GM12878 (cell line): Measurements from ENCODE around the gene AKT3. TPM values are rescaled to one million over a fixed set of nuclear protein-coding genes. Genes with fewer than 3 reads are reported as not detected.

Experiments used
- ATAC-seq: fragments of 200-7000 bp; cut with Tn5 transposase; 3 replicates; pipeline ENCODE4 v1.9.1; 2020; ENCODE audit warnings: mild to moderate bottlenecking, moderate library complexity
- BruUV-seq: library from RNA; stranded (reverse); fragments of 400-500 nt; replicated peaks from 2 replicates; lab custom pipeline; 2021; lab: Mats Ljungman, UMichigan
- CTCF ChIA-PET: fragments of 300-600 bp; sonication (Branson Sonifier 250); formaldehyde crosslinking; extraction: SDS; loops from one replicate; lab custom pipeline; 2021; ENCODE audit warnings: inconsistent platforms; lab: Yijun Ruan, JAX
- POLR2A ChIA-PET: fragments of 350-600 bp; formaldehyde crosslinking; extraction: SDS; loops from one replicate; lab custom pipeline; 2021; ENCODE audit warnings: inconsistent platforms; lab: Charles Lee
- RAD21 ChIA-PET: fragments of 300-600 bp; sonication (Branson Sonifier 250); formaldehyde crosslinking; loops from one replicate; lab custom pipeline; 2023; ENCODE audit warnings: antibody characterized with exemption; ENCODE audit not compliant: unreplicated experiment; lab: Charles Lee
- SMC1A ChIA-PET: fragments of 300-600 bp; sonication (Branson Sonifier 250); formaldehyde crosslinking; loops from one replicate; lab custom pipeline; 2023; ENCODE audit not compliant: unreplicated experiment, uncharacterized antibody; lab: Charles Lee
- DNase-seq: peaks from one replicate; pipeline ENCODE4 v3.0.0-alpha.2; 2011; ENCODE audit warnings: low read depth, low spot score
- FAIRE-seq: peaks from 3 replicates; lab custom pipeline; 2011; peaks lifted over from hg19 to GRCh38; lab: Jason Lieb, UNC
- H2AFZ ChIP-seq: 2 replicates; pipeline ENCODE4 v1.6.0; 2011; ENCODE audit warnings: low read depth, low read length, control low read depth; ENCODE audit not compliant: control insufficient read depth
- H3K27ac ChIP-seq: 2 replicates; pipeline ENCODE4 v1.5.1; 2011; ENCODE audit warnings: control low read depth; ENCODE audit not compliant: control insufficient read depth, insufficient read depth
- H3K27me3 ChIP-seq, 2 experiments: replicated peaks in 1 of 2; 2 replicates each; pipeline versions ENCODE4 v1.6.0 to v1.6.1; 2011; ENCODE audit warnings: low read length in 1 of 2; ENCODE audit not compliant: control insufficient read depth in 2 of 2, insufficient read depth in 2 of 2
- H3K36me3 ChIP-seq, 2 experiments: 2 replicates each; pipeline ENCODE4 v1.5.1; 2011; ENCODE audit warnings: low read length in 1 of 2; ENCODE audit not compliant: control insufficient read depth in 2 of 2, insufficient read depth in 2 of 2
- H3K4me1 ChIP-seq: 2 replicates; pipeline ENCODE4 v1.6.1; 2011; ENCODE audit warnings: mild to moderate bottlenecking, low read length, moderate library complexity, mixed read lengths; ENCODE audit not compliant: control insufficient read depth, insufficient read depth
- H3K4me2 ChIP-seq: 2 replicates; pipeline ENCODE4 v1.6.0; 2011; ENCODE audit warnings: control low read depth; ENCODE audit not compliant: control insufficient read depth, insufficient read depth
- H3K4me3 ChIP-seq: fragments of 200-600 bp; sonication (generic); 2 replicates; pipeline ENCODE4 v1.5.1; 2016
- H3K79me2 ChIP-seq: 2 replicates; pipeline ENCODE4 v1.6.0; 2011; ENCODE audit warnings: low read length; ENCODE audit not compliant: control insufficient read depth, insufficient read depth
- H3K9ac ChIP-seq: 2 replicates; pipeline ENCODE4 v1.8.0; 2011; ENCODE audit warnings: low read length, control low read depth, mixed read lengths; ENCODE audit not compliant: control insufficient read depth, insufficient read depth
- H3K9me3 ChIP-seq: replicated peaks from 3 replicates; pipeline ENCODE4 v1.5.1; 2011; ENCODE audit warnings: mild to moderate bottlenecking, low read length; ENCODE audit not compliant: control insufficient read depth, insufficient read depth
- H4K20me1 ChIP-seq: 2 replicates; pipeline ENCODE4 v1.6.0; 2011; ENCODE audit not compliant: control insufficient read depth, insufficient read depth
- BRCA1 ChIP-seq: IDR thresholded peaks from 2 replicates; pipeline ENCODE4 v1.6.1; 2011; ENCODE audit warnings: low read depth, low read length, improper control_type of control experiment
- CHD2 ChIP-seq: IDR thresholded peaks from 2 replicates; pipeline ENCODE4 v1.6.1; 2011; ENCODE audit warnings: low read depth, low read length, improper control_type of control experiment, borderline replicate concordance
- EGR1 ChIP-seq, 2 experiments: IDR thresholded peaks; 1 replicate in 1 of 2; 2 replicates in 1 of 2; pipeline ENCODE4 v1.6.1; 2011 to 2012; ENCODE audit warnings: low read depth in 2 of 2, low read length in 2 of 2, borderline replicate concordance in 1 of 2, mild to moderate bottlenecking in 1 of 2, moderate library complexity in 1 of 2
- ESRRA ChIP-seq: IDR thresholded peaks from 2 replicates; pipeline ENCODE4 v1.6.1; 2012; ENCODE audit warnings: mild to moderate bottlenecking, low read length, improper control_type of control experiment
- IRF4 ChIP-seq: IDR thresholded peaks from 2 replicates; pipeline ENCODE4 v1.6.1; 2011; ENCODE audit warnings: low read depth, low read length
- NRF1 ChIP-seq: conservative IDR thresholded peaks from 2 replicates; pipeline ENCODE4 v1.6.1; 2011; ENCODE audit warnings: mild to moderate bottlenecking, low read depth, low read length, improper control_type of control experiment
- POU2F2 ChIP-seq: IDR thresholded peaks from 3 replicates; pipeline ENCODE4 v1.6.1; 2011; ENCODE audit warnings: low read depth, mild to moderate bottlenecking, low read length, borderline replicate concordance
- RELA ChIP-seq: fragments of 450-650 bp; IDR thresholded peaks from 2 replicates; pipeline ENCODE4 v1.8.0; 2014; ENCODE audit warnings: borderline replicate concordance; ENCODE audit not compliant: partially characterized antibody
- SMC3 ChIP-seq: IDR thresholded peaks from 2 replicates; pipeline ENCODE4 v1.6.1; 2011; ENCODE audit warnings: low read length, improper control_type of control experiment, borderline replicate concordance
- STAT3 ChIP-seq: IDR thresholded peaks from 2 replicates; pipeline ENCODE4 v1.6.1; 2011; ENCODE audit warnings: low read depth, low read length, improper control_type of control experiment
- WGBS: methylation state at CpG from one replicate; pipeline ENCODE4 v1.1.6; 2016; ENCODE audit warnings: low lambda C conversion rate; ENCODE audit not compliant: insufficient replicate concordance, insufficient coverage; ENCODE audit errors: missing lambda C conversion rate; 5-methylcytosine and 5-hydroxymethylcytosine counted together
- in situ Hi-C: fragments of 300-500 bp; cut with MboI; formaldehyde crosslinking; loops from 9 replicates; pipeline ENCODE4 v1.14.3; 2018; ENCODE audit warnings: mixed read lengths
- intact Hi-C: fragments of 100-400 bp; cut with micrococcal nuclease; formaldehyde crosslinking; loops from one replicate; pipeline ENCODE4 v1.14.2; 2022; ENCODE audit not compliant: unreplicated experiment
- polyA plus RNA-seq, 11 experiments: library from polyadenylated mRNA; depleted of rRNA in 4 of 11; unstranded in 6 of 11; stranded (reverse) in 5 of 11; fragments of >200 nt; fragmentation: Nextera tagmentation in 4 of 11; fragmentation: Illumina TruSeq in 1 of 11; extraction: Ambion mirVana in 4 of 11; extraction: Trizol in 1 of 11; gene quantifications; 1 replicate in 1 of 11; 2 replicates in 10 of 11; pipeline versions ENCODE4 v1.2.1 to v1.2.3, GENCODE V29; 2011 to 2016; ENCODE audit warnings: inconsistent platforms in 2 of 11, missing spikeins in 2 of 11, low read depth in 1 of 11
- total RNA-seq, 4 experiments: library from RNA; depleted of rRNA in 3 of 4; stranded (reverse); fragments of >200 nt in 3 of 4; fragmentation: Illumina TruSeq in 1 of 4; extraction: Trizol in 1 of 4; gene quantifications; 2 replicates each; pipeline versions ENCODE4 v1.2.1 to v1.2.3, GENCODE V29; 2013 to 2021
- TF ChIP-seq, protein P1 (sequence below): IDR thresholded peaks from 2 replicates; pipeline ENCODE4 v1.6.1; 2012; ENCODE audit warnings: improper control_type of control experiment, low read depth, low read length; ENCODE audit not compliant: insufficient replicate concordance
- TF ChIP-seq, protein P2 (sequence below): IDR thresholded peaks from 2 replicates; pipeline ENCODE4 v1.6.1; 2011; ENCODE audit warnings: borderline replicate concordance, low read depth, mild to moderate bottlenecking, moderate library complexity, low read length; ENCODE audit not compliant: insufficient read depth, poor library complexity, severe bottlenecking
- TF ChIP-seq, protein P3 (sequence below): IDR thresholded peaks from 2 replicates; pipeline ENCODE4 v1.6.1; 2011; ENCODE audit warnings: low read depth, mild to moderate bottlenecking, low read length, moderate library complexity, borderline replicate concordance; ENCODE audit errors: extremely low read depth

AKT3 gene
- total and polyA plus RNA-seq, 10 of the 15 experiments (the other 5 are each of a cell fraction or from before 2014, with no cell fraction given), result 0.03 to 0.56 (median 0.19) TPM

DNA sequence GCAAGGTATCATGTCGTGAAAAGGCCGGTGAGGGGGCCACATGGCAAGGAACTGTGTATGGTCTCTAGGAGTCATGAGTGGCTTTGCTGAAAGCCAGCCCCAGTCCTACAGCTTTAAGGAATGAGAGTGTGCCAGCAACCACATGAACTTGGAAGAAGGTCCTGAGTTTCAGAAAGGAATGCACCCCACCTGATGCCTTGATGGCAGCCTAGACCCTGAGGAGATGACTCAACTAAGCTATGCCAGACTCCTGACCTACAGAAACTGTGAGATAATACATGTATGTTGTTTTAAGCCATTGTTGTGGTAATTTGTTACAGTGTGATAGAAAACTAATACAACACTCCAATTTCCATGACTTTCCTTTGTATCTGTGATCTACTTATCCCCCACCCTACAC, 33.5 kb upstream of the AKT3 start:
- POLR2A ChIA-PET, result no interaction called here
- RAD21 ChIA-PET, result no interaction called here

DNA sequence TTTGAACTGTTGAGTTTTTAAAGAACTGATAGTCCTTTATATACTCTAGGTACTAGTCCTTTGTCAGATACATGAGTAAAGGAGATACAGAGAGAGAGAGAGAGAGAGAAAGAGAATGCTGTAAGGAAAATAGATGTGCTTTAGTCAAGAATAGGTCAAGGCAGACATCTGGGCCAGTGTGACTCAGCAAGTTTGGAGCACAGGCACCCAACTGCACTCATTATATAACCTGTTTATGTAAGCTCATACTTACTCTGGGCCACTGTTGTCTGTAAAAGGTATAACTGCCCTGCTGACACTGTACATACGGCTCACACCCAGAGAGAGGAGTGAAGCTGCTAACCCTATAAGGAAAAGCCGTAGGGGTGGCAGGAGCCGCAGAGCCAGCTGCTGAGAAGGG, 32.2 kb upstream of the AKT3 start:
- FAIRE-seq, result no peak
- no peaks in the 10 kb centered on the region for H4K20me1 ChIP-seq
- H3K27ac ChIP-seq, result no peak overlapping the region
- H3K9me3 ChIP-seq, result no peaks in the 10 kb centered on the region
- no peaks in the 10 kb centered on the region for H3K79me2 ChIP-seq
- no TSS peak for BruUV-seq
- intact Hi-C loops, result no loop called here
- H3K4me2 ChIP-seq, result no peak overlapping the region
- WGBS, result 58% methylated on average over 3 of the region's 3 CpGs
- H3K4me1 ChIP-seq, result no peaks in the 10 kb centered on the region
- H2AFZ ChIP-seq, result no peak overlapping the region
- in situ Hi-C loops, result no loop called here
- ATAC-seq, result no peak
- H3K27me3 ChIP-seq, result no peaks in the 10 kb centered on the region
- POLR2A ChIA-PET, result no interaction called here
- no peak for DNase-seq
- H3K9ac ChIP-seq, result no peak overlapping the region
- SMC1A ChIA-PET, result no interaction called here
- H3K36me3 ChIP-seq, result no peaks in the 10 kb centered on the region
- CTCF ChIA-PET, result no interaction called here
- no peak overlapping the region for H3K4me3 ChIP-seq
- RAD21 ChIA-PET, result no interaction called here
- TF ChIP-seq CHD2 (no peak), EGR1 (IDR thresholded peaks at IDR 0.05; ENCODE audit: borderline replicate concordance in 1 of 2, low read depth in 2 of 2, low read length in 2 of 2) (no peak), SMC3 (no peak), POU2F2 (no peak)
- TF ChIP-seq, protein P1, sequence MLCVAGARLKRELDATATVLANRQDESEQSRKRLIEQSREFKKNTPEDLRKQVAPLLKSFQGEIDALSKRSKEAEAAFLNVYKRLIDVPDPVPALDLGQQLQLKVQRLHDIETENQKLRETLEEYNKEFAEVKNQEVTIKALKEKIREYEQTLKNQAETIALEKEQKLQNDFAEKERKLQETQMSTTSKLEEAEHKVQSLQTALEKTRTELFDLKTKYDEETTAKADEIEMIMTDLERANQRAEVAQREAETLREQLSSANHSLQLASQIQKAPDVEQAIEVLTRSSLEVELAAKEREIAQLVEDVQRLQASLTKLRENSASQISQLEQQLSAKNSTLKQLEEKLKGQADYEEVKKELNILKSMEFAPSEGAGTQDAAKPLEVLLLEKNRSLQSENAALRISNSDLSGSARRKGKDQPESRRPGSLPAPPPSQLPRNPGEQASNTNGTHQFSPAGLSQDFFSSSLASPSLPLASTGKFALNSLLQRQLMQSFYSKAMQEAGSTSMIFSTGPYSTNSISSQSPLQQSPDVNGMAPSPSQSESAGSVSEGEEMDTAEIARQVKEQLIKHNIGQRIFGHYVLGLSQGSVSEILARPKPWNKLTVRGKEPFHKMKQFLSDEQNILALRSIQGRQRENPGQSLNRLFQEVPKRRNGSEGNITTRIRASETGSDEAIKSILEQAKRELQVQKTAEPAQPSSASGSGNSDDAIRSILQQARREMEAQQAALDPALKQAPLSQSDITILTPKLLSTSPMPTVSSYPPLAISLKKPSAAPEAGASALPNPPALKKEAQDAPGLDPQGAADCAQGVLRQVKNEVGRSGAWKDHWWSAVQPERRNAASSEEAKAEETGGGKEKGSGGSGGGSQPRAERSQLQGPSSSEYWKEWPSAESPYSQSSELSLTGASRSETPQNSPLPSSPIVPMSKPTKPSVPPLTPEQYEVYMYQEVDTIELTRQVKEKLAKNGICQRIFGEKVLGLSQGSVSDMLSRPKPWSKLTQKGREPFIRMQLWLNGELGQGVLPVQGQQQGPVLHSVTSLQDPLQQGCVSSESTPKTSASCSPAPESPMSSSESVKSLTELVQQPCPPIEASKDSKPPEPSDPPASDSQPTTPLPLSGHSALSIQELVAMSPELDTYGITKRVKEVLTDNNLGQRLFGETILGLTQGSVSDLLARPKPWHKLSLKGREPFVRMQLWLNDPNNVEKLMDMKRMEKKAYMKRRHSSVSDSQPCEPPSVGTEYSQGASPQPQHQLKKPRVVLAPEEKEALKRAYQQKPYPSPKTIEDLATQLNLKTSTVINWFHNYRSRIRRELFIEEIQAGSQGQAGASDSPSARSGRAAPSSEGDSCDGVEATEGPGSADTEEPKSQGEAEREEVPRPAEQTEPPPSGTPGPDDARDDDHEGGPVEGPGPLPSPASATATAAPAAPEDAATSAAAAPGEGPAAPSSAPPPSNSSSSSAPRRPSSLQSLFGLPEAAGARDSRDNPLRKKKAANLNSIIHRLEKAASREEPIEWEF, result no peak
- TF ChIP-seq, protein P2, sequence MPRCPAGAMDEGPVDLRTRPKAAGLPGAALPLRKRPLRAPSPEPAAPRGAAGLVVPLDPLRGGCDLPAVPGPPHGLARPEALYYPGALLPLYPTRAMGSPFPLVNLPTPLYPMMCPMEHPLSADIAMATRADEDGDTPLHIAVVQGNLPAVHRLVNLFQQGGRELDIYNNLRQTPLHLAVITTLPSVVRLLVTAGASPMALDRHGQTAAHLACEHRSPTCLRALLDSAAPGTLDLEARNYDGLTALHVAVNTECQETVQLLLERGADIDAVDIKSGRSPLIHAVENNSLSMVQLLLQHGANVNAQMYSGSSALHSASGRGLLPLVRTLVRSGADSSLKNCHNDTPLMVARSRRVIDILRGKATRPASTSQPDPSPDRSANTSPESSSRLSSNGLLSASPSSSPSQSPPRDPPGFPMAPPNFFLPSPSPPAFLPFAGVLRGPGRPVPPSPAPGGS, result no peak

More for the DNA sequence above, 33.5 kb upstream of the AKT3 start:
- BruUV-seq, result no TSS peak
- FAIRE-seq (no peak), ATAC-seq (no peak)
- in situ Hi-C loops, result no loop called here
- ChIA-PET CTCF (interaction anchor here (0.7 kb wide), 1 partner anchor 11 kb away, joined by 4 read pairs; no protein-coding TSS in a partner anchor), SMC1A (no interaction called here)
- intact Hi-C loops, result no loop called here
- 24% methylated on average over 2 of the region's 2 CpGs for WGBS
- Histone ChIP-seq H3K9me3 (no peaks in the 10 kb centered on the region), H2AFZ (no peak overlapping the region), H3K79me2 (no peaks in the 10 kb centered on the region), H3K4me1 (no peaks in the 10 kb centered on the region), H4K20me1 (no peaks in the 10 kb centered on the region), H3K4me3 (no peak overlapping the region)
- TF ChIP-seq, protein P3, sequence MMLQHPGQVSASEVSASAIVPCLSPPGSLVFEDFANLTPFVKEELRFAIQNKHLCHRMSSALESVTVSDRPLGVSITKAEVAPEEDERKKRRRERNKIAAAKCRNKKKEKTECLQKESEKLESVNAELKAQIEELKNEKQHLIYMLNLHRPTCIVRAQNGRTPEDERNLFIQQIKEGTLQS, result no peak
- TF ChIP-seq NRF1 (no peak), IRF4 (no peak), SMC3 (no peak), BRCA1 (no peak), ESRRA (no peak), RELA (no peak), STAT3 (no peak)
- TF ChIP-seq, all 136 proteins: peak for 0
- H3K27ac ChIP-seq, result no peak overlapping the region
- no peak overlapping the region for H3K9ac ChIP-seq
- no peak for DNase-seq
- no peak overlapping the region for H3K4me2 ChIP-seq
- no peaks in the 10 kb centered on the region for H3K27me3 ChIP-seq
- H3K36me3 ChIP-seq, result no peaks in the 10 kb centered on the region
